CD4-positive, alpha-beta T cell treated with Interleukin-1 beta for 1 hour (primary cell): ENCODE results near the gene PDX1.
A peak's percentile ranks its signal among the peaks of the same experiment; 100 is the strongest.

ENCODE experiments used
- DNase-seq, 2 donors: peaks; one replicate each; pipeline ENCODE4 v3.0.0-alpha.2; 2020 to 2022

PDX1 gene

GRCh38 chr13:27922883-27923612 lies 3.2 kb downstream of the PDX1 start:
- DNase-seq: no peak

GRCh38 chr13:27923794-27924528 lies 4.2 kb downstream of the PDX1 start:
- DNase-seq: no peak

DNA sequence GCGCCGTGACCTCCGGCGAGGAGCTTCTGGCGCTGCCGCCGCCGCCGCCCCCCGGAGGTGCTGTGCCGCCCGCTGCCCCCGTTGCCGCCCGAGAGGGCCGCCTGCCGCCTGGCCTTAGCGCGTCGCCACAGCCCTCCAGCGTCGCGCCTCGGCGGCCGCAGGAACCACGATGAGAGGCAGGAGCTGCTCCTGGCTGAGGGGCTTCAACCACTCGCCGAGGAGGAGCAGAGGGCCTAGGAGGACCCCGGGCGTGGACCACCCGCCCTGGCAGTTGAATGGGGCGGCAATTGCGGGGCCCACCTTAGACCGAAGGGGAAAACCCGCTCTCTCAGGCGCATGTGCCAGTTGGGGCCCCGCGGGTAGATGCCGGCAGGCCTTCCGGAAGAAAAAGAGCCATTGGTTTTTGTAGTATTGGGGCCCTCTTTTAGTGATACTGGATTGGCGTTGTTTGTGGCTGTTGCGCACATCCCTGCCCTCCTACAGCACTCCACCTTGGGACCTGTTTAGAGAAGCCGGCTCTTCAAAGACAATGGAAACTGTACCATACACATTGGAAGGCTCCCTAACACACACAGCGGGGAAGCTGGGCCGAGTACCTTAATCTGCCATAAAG lies 4.8 kb downstream of the PDX1 start:
- DNase-seq: no peak

GRCh38 chr13:27925220-27925991 lies 5.6 kb downstream of the PDX1 start:
- no peak for DNase-seq

DNA sequence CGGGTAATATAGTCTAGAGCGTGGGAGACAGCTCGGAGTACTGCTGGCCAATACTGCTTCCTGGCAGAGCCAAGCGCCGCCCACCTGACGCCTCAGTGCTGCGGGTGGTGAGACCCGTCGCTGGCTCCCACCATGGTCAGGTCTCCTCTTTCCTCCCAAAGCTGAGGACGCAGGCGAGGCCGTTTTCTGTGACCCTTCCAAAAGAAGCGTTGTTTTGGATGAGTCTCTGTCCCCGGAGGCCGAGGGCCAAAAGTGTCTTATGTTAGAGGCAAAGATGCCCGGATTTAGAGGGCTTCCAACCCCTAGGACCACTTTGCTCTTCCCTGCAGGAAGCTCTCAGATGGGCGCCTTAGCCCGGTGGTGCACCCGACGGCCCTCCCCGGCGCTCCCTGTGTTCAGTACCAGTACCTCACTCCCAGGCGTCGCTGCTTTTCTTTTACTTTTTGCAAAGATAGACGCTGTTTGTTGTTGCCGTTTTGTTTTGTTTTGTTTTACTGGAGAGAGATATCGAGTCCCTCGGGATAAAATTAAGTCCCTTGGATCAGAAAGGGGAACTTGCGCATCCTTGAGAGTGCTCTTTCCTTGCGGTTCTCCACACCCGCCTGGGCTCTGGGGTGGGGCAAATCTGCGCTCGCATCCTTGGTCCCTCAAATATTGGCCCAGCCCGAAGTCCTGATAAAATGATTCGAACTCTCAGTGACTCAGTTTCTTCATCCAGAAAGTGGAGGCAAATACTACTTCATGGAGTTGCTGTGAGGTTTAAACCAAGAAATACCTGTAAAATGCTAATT lies 7.0 kb downstream of the PDX1 start:
- no peak for DNase-seq

DNA sequence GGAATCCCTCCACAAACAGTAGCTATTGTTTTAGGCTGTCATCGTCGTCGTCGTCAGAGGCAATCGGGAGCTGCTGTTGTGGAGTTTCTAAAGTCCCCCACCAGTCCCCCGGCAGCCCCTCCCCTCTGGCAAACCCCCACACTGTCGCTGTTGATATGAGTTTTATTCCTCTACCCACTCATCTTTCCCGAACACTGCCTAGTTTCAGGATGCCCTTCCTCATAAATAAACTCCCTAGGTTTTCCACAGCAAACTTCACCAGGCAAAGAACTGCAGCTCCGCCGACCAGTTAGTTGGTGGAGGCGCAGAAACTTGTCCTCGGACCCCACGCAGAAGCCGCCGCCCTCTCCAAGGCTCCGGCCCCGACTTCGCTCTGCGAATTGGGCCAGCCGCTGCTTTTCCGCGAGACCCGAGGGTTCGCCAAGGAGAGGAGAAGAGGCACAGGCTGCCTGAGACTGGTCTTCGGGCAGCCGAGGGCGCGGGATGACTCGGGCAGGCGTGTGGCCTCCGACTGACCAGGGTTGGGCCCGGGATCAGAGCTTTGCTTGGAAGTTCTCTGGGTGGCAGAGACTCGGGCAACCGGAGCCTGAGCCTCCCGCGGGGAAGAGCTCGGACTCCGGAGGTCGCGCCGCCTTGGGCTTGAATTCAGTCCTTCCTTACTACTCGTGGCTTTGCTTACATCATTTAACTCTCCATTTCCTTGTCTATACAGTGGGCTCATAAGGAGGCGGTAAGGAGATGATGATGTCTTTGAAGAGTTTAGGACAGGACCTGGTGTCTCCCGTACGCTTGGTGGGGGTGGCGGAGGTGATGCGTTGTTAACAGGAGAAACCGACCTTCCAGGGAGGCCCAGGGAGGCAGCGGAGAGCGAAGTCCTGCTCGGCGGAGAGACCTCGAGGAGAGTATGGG lies 7.9 kb downstream of the PDX1 start:
- DNase-seq: no peak

DNA sequence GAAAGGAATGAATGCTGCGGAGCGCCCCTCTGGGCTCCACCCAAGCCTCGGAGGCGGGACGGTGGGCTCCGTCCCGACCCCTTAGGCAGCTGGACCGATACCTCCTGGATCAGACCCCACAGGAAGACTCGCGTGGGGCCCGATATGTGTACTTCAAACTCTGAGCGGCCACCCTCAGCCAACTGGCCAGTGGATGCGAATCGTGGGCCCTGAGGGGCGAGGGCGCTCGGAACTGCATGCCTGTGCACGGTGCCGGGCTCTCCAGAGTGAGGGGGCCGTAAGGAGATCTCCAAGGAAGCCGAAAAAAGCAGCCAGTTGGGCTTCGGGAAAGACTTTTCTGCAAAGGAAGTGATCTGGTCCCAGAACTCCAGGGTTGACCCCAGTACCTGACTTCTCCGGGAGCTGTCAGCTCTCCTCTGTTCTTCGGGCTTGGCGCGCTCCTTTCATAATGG lies 8.6 kb downstream of the PDX1 start:
- no peak for DNase-seq

- no peak for DNase-seq
Observed at GRCh38 chr13:27928805-27929753, 9.3 kb downstream of the PDX1 start.

GRCh38 chr13:27929868-27930267 lies 10.1 kb downstream of the PDX1 start:
- DNase-seq: no peak

- DNase-seq: no peak
Observed at GRCh38 chr13:27933118-27933517, 13.3 kb downstream of the PDX1 start.

DNA sequence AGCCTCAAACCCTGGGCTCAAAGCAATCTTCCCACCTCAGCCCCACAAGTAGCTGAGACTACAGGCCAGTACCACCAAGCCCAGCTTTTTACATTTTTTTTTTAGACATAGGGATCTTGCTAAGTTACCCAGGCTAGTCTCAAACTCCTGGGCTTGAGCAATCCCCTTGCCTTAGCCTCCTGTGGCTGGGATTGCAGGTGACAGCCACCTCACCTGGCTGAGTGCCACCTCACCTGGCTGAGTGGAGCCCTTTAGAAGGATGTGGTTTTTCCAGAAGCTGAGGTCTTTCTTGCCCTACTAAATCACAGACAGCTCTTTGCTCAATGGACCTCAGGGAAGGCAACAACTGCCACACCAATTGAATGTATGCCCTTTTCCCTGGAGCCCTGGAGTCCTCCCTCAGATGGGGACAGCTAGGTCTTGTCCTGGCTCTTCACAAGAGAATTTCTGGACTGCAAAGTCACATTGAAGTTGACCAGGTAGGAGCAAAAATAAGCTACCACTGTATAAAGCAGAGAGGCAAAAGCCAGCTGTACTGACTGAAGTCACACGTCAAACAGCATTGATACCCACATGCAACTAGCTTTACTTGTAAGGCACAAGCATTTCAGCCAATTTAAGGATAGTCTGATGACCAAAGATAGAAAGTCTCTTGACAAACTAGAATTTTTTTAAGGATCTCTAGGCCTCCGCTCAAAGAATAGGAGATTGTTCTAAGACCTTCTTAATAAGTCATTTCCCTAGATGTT lies 14.0 kb downstream of the PDX1 start:
- no peak for DNase-seq

GRCh38 chr13:27942972-27943371 lies 23.2 kb downstream of the PDX1 start:
- DNase-seq: no peak

GRCh38 chr13:27952876-27953675 lies 33.3 kb downstream of the PDX1 start:
- no peak for DNase-seq

DNA sequence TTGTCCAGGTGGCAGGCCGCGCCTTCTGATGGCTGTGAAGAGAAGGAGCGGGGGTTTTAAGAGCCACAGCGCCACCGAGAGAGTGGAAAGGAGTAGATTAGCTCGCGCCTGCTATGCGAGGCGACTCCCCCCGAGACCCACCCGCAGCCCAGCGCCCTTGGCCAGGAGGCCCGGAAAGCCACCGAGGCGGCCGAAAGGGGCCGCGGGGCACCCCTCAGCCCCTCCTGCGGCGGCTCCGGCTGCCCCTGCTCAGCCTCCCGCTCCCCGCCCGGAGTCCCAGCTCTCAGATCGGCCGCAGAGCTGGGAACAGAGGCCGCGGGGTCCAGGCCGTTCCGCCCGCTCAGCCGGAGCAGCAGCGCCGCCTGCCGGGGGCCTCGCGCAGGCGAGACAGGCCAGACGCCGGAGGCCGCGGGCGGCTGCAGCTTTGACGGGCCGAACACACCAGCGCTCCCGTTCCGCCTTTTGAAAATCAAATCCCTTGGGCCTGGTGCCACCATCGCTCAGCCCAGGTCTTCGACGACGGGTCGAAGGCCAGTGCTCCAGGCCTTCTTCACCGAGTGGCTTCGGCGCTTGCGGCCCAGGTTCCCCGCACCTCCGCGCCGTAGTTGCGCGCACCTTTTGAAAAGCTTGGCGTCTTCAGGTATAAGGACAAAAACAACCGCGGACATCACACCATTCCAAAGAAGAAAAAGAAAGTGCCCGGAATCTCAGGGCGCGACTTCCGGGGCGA lies 34.0 kb downstream of the PDX1 start:
- DNase-seq: peak; percentile 46 to 64

- no peak for DNase-seq
Observed at GRCh38 chr13:27954406-27954851, 34.6 kb downstream of the PDX1 start.

- no peak for DNase-seq
Observed at GRCh38 chr13:27955014-27955591, 35.3 kb downstream of the PDX1 start.
